GM18508 (cell line): ENCODE measurements around the gene PHACTR1.

Experiments used
- ATAC-seq: cut with Tn5 transposase; IDR thresholded peaks from one replicate; pipeline ENCODE4 v1.9.1; 2021; ENCODE audit warnings: moderate number of reproducible peaks; ENCODE audit not compliant: insufficient read depth, unreplicated experiment

Gene PHACTR1

GRCh38 chr6:13289789-13290318 lies 573.3 kb downstream of the PHACTR1 start:
- ATAC-seq: no peak

GRCh38 chr6:13290335-13290734 lies 573.8 kb downstream of the PHACTR1 start:
- ATAC-seq: no peak

GRCh38 chr6:13292774-13293173 lies 576.2 kb downstream of the PHACTR1 start:
- no peak for ATAC-seq

- ATAC-seq: no peak
Observed at GRCh38 chr6:13294499-13295069, 578.0 kb downstream of the PHACTR1 start.

GRCh38 chr6:13295576-13295975 lies 579.0 kb downstream of the PHACTR1 start:
- ATAC-seq: no peak

GRCh38 chr6:13296536-13296997 lies 580.0 kb downstream of the PHACTR1 start:
- peak; percentile 34 for ATAC-seq

- no peak for ATAC-seq
Observed at GRCh38 chr6:13297391-13297790, 580.8 kb downstream of the PHACTR1 start.

GRCh38 chr6:13298446-13298845 lies 581.9 kb downstream of the PHACTR1 start:
- no peak for ATAC-seq

GRCh38 chr6:13299403-13299821 lies 582.8 kb downstream of the PHACTR1 start:
- ATAC-seq: no peak

- no peak for ATAC-seq
Observed at GRCh38 chr6:13299918-13300317, 583.4 kb downstream of the PHACTR1 start.

- ATAC-seq: no peak
Observed at GRCh38 chr6:13300643-13301590, 584.4 kb downstream of the PHACTR1 start.

- ATAC-seq: no peak
Observed at GRCh38 chr6:13302291-13302690, 585.7 kb downstream of the PHACTR1 start.

GRCh38 chr6:13302751-13303667 lies 586.4 kb downstream of the PHACTR1 start:
- ATAC-seq: peak; percentile 49

- ATAC-seq: peak; percentile 27
Observed at GRCh38 chr6:13303668-13304017, 587.1 kb downstream of the PHACTR1 start.

- no peak for ATAC-seq
Observed at GRCh38 chr6:13304101-13304500, 587.5 kb downstream of the PHACTR1 start.

GRCh38 chr6:13304580-13305260 lies 588.2 kb downstream of the PHACTR1 start:
- ATAC-seq: no peak

GRCh38 chr6:13305288-13305687 lies 588.7 kb downstream of the PHACTR1 start:
- ATAC-seq: no peak

- no peak for ATAC-seq
Observed at GRCh38 chr6:13305791-13306190, 589.2 kb downstream of the PHACTR1 start.

GRCh38 chr6:13307508-13307995 lies 591.0 kb downstream of the PHACTR1 start:
- ATAC-seq: no peak

- ATAC-seq: no peak
Observed at GRCh38 chr6:13308332-13308731, 591.8 kb downstream of the PHACTR1 start.
